Karpas-422 (cell line): ENCODE measurements around the gene BTC. TPM values are rescaled to one million over a fixed set of nuclear protein-coding genes. Genes with fewer than 3 reads are reported as not detected.
A peak's percentile ranks its signal among the peaks of the same experiment; 100 is the strongest.

Experiments
- DNase-seq: peaks from one replicate; pipeline ENCODE4 v3.0.0-alpha.2; 2015
- H2AFZ ChIP-seq: fragments of 200-600 bp; sonication (generic); 2 replicates; pipeline ENCODE4 v1.6.1; 2014; ENCODE audit warnings: antibody characterized with exemption, low read length, mixed read lengths
- H3K27ac ChIP-seq: fragments of 200-600 bp; sonication (generic); 2 replicates; pipeline ENCODE4 v1.5.1; 2014; ENCODE audit warnings: mild to moderate bottlenecking, low read length, moderate library complexity
- H3K27me3 ChIP-seq: fragments of 200-600 bp; sonication (generic); 2 replicates; pipeline ENCODE4 v1.6.1; 2014; ENCODE audit warnings: low read length, mixed read lengths
- H3K36me3 ChIP-seq: fragments of 200-600 bp; sonication (generic); 2 replicates; pipeline ENCODE4 v1.6.1; 2014; ENCODE audit warnings: low read length, mixed read lengths; ENCODE audit not compliant: insufficient read depth
- H3K4me1 ChIP-seq: fragments of 200-600 bp; sonication (generic); 2 replicates; pipeline ENCODE4 v1.6.1; 2014; ENCODE audit warnings: mild to moderate bottlenecking, low read length, mixed read lengths
- H3K4me2 ChIP-seq: fragments of 200-600 bp; sonication (generic); 2 replicates; pipeline ENCODE4 v1.6.1; 2014; ENCODE audit warnings: low read length, low read depth, mild to moderate bottlenecking; ENCODE audit not compliant: poor library complexity, severe bottlenecking
- H3K4me3 ChIP-seq: fragments of 200-600 bp; sonication (generic); 2 replicates; pipeline ENCODE4 v1.5.1; 2014; ENCODE audit warnings: mild to moderate bottlenecking, antibody characterized with exemption, low read length, mixed read lengths
- H3K79me2 ChIP-seq: fragments of 200-600 bp; sonication (generic); 2 replicates; pipeline ENCODE4 v1.6.1; 2014; ENCODE audit warnings: mild to moderate bottlenecking, low read length, mixed read lengths
- H3K9ac ChIP-seq: fragments of 200-600 bp; sonication (generic); 2 replicates; pipeline ENCODE4 v1.6.0; 2014; ENCODE audit warnings: low read length
- H3K9me2 ChIP-seq: fragments of 200-600 bp; sonication (generic), shearing (Covaris generic); replicated peaks from 2 replicates; pipeline ENCODE4 v1.6.0; 2014; ENCODE audit warnings: mild to moderate bottlenecking, low read length, moderate library complexity; ENCODE audit not compliant: insufficient read depth
- H3K9me3 ChIP-seq: fragments of 300-700, 200-600 bp; sonication (generic); 2 replicates; pipeline ENCODE4 v1.6.1; 2014; ENCODE audit warnings: low read length, mixed read lengths
- H4K20me1 ChIP-seq: fragments of 200-600 bp; sonication (generic); 2 replicates; pipeline ENCODE4 v1.6.1; 2014; ENCODE audit warnings: mild to moderate bottlenecking, antibody characterized with exemption, low read length, low read depth; ENCODE audit not compliant: insufficient read depth
- total RNA-seq: library from RNA; depleted of rRNA; stranded (reverse); fragments of >200 nt; shearing (Covaris generic); gene quantifications from 2 replicates; pipeline ENCODE4 v1.2.3, GENCODE V29; 2014; ENCODE audit warnings: low replicate concordance

BTC gene
- total RNA-seq, 1 experiment from 2014 or later, result not detected

GRCh38 chr4:74772106-74772505 is 22.2 kb downstream of the BTC start:
- Histone ChIP-seq H3K9me3 (no peaks in the 10 kb centered on the region), H3K4me1 (peaks cover 15% of the 10 kb centered on the region), H2AFZ (no peak overlapping the region), H3K9me2 (no peaks in the 10 kb centered on the region), H3K36me3 (no peaks in the 10 kb centered on the region), H3K27me3 (no peaks in the 10 kb centered on the region), H3K79me2 (no peaks in the 10 kb centered on the region), H3K9ac (no peak overlapping the region), H3K4me3 (no peak overlapping the region), H3K4me2 (no peak overlapping the region), H4K20me1 (no peaks in the 10 kb centered on the region), H3K27ac (no peak overlapping the region)
- no peak for DNase-seq

GRCh38 chr4:74770226-74770910 is 24.0 kb downstream of the BTC start:
- no peaks in the 10 kb centered on the region for H3K79me2 ChIP-seq
- H3K4me1 ChIP-seq, result peaks cover 15% of the 10 kb centered on the region
- no peaks in the 10 kb centered on the region for H3K9me3 ChIP-seq
- H3K27ac ChIP-seq, result no peak overlapping the region
- H3K36me3 ChIP-seq, result no peaks in the 10 kb centered on the region
- DNase-seq, result no peak
- no peaks in the 10 kb centered on the region for H4K20me1 ChIP-seq
- H3K9ac ChIP-seq, result no peak overlapping the region
- no peak overlapping the region for H2AFZ ChIP-seq
- H3K9me2 ChIP-seq, result no peaks in the 10 kb centered on the region
- H3K4me2 ChIP-seq, result no peak overlapping the region
- no peak overlapping the region for H3K4me3 ChIP-seq
- H3K27me3 ChIP-seq, result no peaks in the 10 kb centered on the region

GRCh38 chr4:74768857-74769525 is 25.3 kb downstream of the BTC start:
- Histone ChIP-seq H3K4me2 (no peak overlapping the region), H4K20me1 (no peaks in the 10 kb centered on the region), H3K27me3 (no peaks in the 10 kb centered on the region), H3K79me2 (no peaks in the 10 kb centered on the region), H3K9ac (no peak overlapping the region), H3K4me1 (peaks cover 15% of the 10 kb centered on the region), H2AFZ (no peak overlapping the region), H3K9me3 (no peaks in the 10 kb centered on the region), H3K36me3 (no peaks in the 10 kb centered on the region), H3K27ac (no peak overlapping the region), H3K9me2 (no peaks in the 10 kb centered on the region), H3K4me3 (no peak overlapping the region)
- DNase-seq, result peak; percentile 60

GRCh38 chr4:74764119-74764518 is 30.2 kb downstream of the BTC start:
- no peak for DNase-seq
- no peak overlapping the region for H2AFZ ChIP-seq
- no peaks in the 10 kb centered on the region for H3K36me3 ChIP-seq
- H3K4me1 ChIP-seq, result peaks cover 4% of the 10 kb centered on the region
- no peaks in the 10 kb centered on the region for H3K9me2 ChIP-seq
- no peaks in the 10 kb centered on the region for H4K20me1 ChIP-seq
- H3K4me2 ChIP-seq, result no peak overlapping the region
- H3K79me2 ChIP-seq, result no peaks in the 10 kb centered on the region
- H3K27me3 ChIP-seq, result no peaks in the 10 kb centered on the region
- H3K4me3 ChIP-seq, result no peak overlapping the region
- H3K9me3 ChIP-seq, result no peaks in the 10 kb centered on the region
- H3K27ac ChIP-seq, result no peak overlapping the region
- H3K9ac ChIP-seq, result no peak overlapping the region

GRCh38 chr4:74758551-74759145 is 35.7 kb downstream of the BTC start:
- Histone ChIP-seq H4K20me1 (no peaks in the 10 kb centered on the region), H3K27ac (no peak overlapping the region), H3K4me2 (no peak overlapping the region), H3K79me2 (no peaks in the 10 kb centered on the region), H3K9me3 (no peaks in the 10 kb centered on the region), H3K4me3 (no peak overlapping the region), H3K36me3 (no peaks in the 10 kb centered on the region), H3K4me1 (peaks cover 7% of the 10 kb centered on the region), H2AFZ (no peak overlapping the region), H3K9me2 (no peaks in the 10 kb centered on the region), H3K9ac (no peak overlapping the region), H3K27me3 (0 out of 2 replicates have a peak, but pooled peaks cover 3% of the 10 kb centered on the region)
- DNase-seq, result no peak

- H4K20me1 ChIP-seq, result no peaks in the 10 kb centered on the region
- H2AFZ ChIP-seq, result no peak overlapping the region
- H3K79me2 ChIP-seq, result no peaks in the 10 kb centered on the region
- 0 out of 2 replicates have a peak, but pooled peaks cover 3% of the 10 kb centered on the region for H3K27me3 ChIP-seq
- no peaks in the 10 kb centered on the region for H3K9me3 ChIP-seq
- H3K9ac ChIP-seq, result no peak overlapping the region
- H3K27ac ChIP-seq, result no peak overlapping the region
- H3K4me1 ChIP-seq, result peaks cover 7% of the 10 kb centered on the region
- H3K4me2 ChIP-seq, result no peak overlapping the region
- H3K4me3 ChIP-seq, result no peak overlapping the region
- H3K36me3 ChIP-seq, result no peaks in the 10 kb centered on the region
- no peaks in the 10 kb centered on the region for H3K9me2 ChIP-seq
- no peak for DNase-seq
Observed at GRCh38 chr4:74757136-74757535, 37.2 kb downstream of the BTC start.

GRCh38 chr4:74755486-74755885 is 38.8 kb downstream of the BTC start:
- no peaks in the 10 kb centered on the region for H3K79me2 ChIP-seq
- H3K27ac ChIP-seq, result no peak overlapping the region
- H3K9me2 ChIP-seq, result no peaks in the 10 kb centered on the region
- H3K4me2 ChIP-seq, result no peak overlapping the region
- H4K20me1 ChIP-seq, result no peaks in the 10 kb centered on the region
- no peak for DNase-seq
- no peak overlapping the region for H3K9ac ChIP-seq
- H3K36me3 ChIP-seq, result no peaks in the 10 kb centered on the region
- 0 out of 2 replicates have a peak, but pooled peaks cover 3% of the 10 kb centered on the region for H3K27me3 ChIP-seq
- no peak overlapping the region for H2AFZ ChIP-seq
- H3K4me1 ChIP-seq, result peaks cover 7% of the 10 kb centered on the region
- no peak overlapping the region for H3K4me3 ChIP-seq
- no peaks in the 10 kb centered on the region for H3K9me3 ChIP-seq

- Histone ChIP-seq H3K9me3 (no peaks in the 10 kb centered on the region), H3K9me2 (no peaks in the 10 kb centered on the region), H3K27me3 (0 out of 2 replicates have a peak, but pooled peaks cover 3% of the 10 kb centered on the region), H3K27ac (no peak overlapping the region), H4K20me1 (no peaks in the 10 kb centered on the region), H3K9ac (no peak overlapping the region), H3K4me1 (peaks cover 7% of the 10 kb centered on the region), H3K4me3 (no peak overlapping the region), H3K36me3 (no peaks in the 10 kb centered on the region), H2AFZ (no peak overlapping the region), H3K4me2 (no peak overlapping the region), H3K79me2 (no peaks in the 10 kb centered on the region)
- DNase-seq, result peak; percentile 72
Observed at GRCh38 chr4:74754218-74754617, 40.1 kb downstream of the BTC start.
